ENCODE measurements around the gene HCN3.

- TF ChIP-seq CTCF (IDR thresholded peaks at IDR 0.05), result no peak
- TF ChIP-seq EP300 (IDR thresholded peaks at IDR 0.05), result no peak
- TF ChIP-seq POLR2A (IDR thresholded peaks at IDR 0.05), result no peak
- no peak for TF ChIP-seq POLR2AphosphoS5 (IDR thresholded peaks at IDR 0.05)
Observed at GRCh38 chr1:155297384-155297783, 20.1 kb downstream of the HCN3 start.
